T-helper 22 cell (primary cell): ENCODE results near the gene LIMK1.
"Not testable (repeated sequence)": the region's sequence is repeated elsewhere in the genome, so short reads cannot be mapped to it uniquely, and the experiment has no call there.

ENCODE experiments used
- DNase-seq: peaks from one replicate; pipeline ENCODE4 v3.0.0-alpha.2; 2020; ENCODE audit warnings: low read depth

The LIMK1 gene

GRCh38 chr7:74083117-74083876 is at the start of gene LIMK1:
Gene LIMK1 (plus strand): TSS chr7:74083804. CDS start chr7:74083991, 187 bp downstream.
- peak; percentile 70 for DNase-seq

GRCh38 chr7:74037609-74038008 is 46.0 kb upstream of the LIMK1 start:
- DNase-seq = no peak

DNA sequence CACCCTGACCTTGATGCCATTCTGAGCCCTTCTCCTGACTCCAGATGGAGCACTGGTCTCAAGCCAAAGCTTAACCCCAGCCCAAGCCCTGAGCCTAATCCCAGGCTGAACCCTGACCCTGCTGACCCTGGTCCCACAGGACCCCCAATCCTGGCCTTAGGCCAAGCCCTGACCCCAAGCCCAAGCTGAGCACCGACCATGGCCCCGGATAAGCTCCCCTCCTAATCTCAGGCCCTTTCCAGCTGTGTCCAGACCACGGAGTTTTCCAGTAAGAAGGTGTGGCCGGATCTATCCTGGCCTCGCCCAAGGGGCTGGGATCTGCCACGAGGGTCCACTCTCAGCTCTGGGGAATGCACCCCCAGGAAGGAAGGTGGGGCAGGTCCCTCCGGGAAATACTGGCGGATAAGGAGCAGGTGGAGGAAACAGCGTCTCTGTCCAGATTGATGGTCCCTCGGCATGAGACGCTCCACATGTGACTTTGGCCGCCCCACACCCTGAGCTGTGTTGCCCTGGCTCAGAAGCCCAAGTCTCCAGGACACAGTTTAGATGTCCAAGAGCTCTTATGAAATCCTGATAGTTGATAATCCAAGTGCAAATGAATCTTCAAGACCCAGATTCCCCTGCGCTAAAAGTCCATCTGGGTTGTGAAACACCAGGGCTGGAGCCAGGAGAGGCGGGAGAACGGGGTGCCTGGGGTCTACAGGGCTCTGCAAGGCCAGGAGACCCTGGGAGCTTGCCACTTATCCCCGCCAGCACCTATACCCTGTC is 45.2 kb upstream of the LIMK1 start:
- no peak for DNase-seq

DNA sequence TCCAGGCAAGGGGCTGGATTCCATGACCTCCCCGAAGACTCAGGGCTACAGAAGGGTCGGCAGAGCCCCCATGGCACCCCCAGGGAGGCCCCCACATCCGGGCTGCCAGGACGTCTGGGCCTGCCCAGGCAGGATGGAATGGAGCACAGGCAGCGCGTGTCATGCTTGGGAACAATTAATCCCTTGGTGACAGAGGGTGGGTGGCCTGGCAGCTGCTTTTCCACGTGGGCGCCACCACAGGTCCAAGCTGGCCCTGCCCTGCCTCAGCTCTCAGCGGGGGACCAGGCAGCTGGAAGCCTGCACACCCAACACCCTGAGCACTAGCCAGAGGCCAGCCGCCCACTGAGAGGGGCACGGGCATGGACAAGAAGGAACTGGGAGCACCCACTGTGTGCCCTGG is 44.3 kb upstream of the LIMK1 start:
- DNase-seq = no peak

- DNase-seq = no peak
These were observed 43.4 kb upstream of the LIMK1 start for GRCh38 chr7:74040101-74040790.

- DNase-seq = no peak
These were observed 42.6 kb upstream of the LIMK1 start for GRCh38 chr7:74040791-74041520.

DNA sequence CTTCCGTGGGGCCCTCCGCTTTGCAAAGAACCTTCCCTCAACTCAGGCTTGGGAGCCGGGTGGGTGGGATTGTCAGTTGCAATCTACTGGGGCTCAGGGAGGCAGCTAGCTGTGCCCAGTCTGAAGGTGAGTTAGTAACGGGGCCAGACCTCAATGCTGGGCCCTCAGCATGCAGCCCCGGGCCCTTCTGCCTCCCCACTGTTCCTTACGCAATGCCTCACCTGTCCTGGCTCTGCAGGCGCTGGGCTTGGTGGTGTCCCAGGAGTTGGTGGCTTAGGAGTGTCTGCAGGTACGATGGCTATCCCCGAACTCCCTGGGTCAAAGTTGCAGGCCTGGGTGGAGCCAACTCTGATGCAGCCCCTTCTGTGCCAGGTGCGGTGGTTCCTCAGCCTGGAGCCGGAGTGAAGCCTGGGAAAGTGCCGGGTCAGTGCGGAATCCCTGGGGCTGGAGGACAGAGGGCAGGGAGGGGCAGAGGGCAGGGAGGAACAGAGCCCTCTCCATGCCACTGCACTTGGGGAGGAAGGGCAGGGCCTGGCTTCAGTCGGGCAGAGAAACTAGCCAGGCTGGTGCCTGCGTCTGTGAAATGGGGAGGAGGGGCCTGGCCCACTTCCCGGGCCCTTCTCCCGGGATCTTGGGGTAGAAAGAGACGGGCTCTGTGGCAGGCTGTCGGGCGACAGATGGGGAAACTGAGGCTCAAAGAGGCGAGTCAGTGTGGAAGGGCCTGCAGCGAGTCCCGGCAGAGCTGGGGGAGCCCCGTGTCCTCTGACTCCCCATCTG is 40.7 kb upstream of the LIMK1 start:
- DNase-seq = no peak

DNA sequence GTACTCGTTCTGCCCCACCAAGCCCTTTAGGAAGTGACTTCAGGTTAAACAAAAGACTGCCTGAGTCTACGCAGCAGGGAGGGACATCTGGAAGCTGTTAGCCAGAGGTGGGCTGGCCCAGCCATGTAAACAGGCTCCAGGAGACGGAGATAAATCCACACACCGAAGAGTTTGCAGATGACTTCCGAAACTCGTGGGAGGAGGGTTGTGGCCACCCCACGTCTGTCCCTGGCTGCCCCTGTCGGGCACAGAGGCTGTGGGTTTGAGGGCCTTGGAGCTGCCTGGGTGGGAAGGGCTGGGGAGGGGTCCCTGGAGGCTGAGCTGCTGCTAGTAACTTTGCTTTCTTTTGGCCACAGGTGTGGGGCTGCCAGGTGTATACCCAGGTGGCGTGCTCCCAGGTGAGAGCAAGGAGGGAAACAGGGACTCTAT is 40.1 kb upstream of the LIMK1 start:
- DNase-seq = no peak

DNA sequence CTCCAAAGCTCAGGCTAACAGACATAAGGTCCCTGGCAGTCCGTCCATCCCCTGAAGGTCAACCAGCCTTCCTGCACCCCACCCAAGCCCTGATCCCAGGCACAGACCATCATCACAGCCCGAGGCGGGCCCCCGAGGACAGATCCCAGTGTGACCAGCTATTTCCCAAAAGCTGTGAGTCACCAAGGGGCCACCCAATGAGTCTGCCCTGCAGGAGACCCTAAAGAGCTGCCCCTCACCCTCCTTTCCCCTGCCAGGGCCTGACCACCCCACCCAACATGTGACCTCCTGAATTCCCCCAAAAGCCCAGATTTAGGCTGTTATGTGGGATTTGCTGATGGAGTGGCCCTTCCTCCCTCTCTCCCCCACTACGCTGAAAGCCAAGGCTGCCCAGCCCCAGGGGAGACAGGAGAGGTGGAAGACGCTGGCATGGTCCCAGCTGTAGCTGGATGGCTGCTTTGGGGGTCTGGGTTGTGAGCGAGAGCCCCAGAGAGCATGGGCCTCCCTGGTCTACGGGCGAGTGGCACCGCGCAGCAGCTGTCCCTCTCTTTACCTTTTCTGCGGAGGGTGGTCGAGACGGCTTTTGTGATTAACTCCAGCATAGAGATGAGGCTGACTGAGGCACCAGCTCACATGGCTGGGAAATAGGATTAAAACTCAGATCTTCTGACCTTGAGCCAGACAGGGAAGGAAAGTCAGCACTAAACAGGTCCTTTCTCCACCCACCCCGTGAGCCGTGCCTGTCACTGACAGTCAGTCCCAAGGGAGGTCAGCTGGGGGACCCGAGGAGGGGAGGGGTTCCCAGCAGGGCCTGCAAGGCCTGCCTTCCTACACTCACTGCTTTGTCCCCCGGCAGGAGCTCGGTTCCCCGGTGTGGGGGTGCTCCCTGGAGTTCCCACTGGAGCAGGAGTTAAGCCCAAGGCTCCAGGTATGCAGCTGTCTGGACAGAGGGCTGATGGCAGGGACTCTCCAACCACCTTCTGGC is 38.9 kb upstream of the LIMK1 start:
- DNase-seq = no peak

GRCh38 chr7:74046581-74046980 is 37.0 kb upstream of the LIMK1 start:
- DNase-seq = not testable (repeated sequence)

GRCh38 chr7:74047804-74048380 is 35.7 kb upstream of the LIMK1 start:
- no peak for DNase-seq

GRCh38 chr7:74048999-74049599 is 34.5 kb upstream of the LIMK1 start:
- DNase-seq = no peak

- DNase-seq = no peak
These were observed 33.4 kb upstream of the LIMK1 start for GRCh38 chr7:74049997-74050798.

- no peak for DNase-seq
These were observed 32.4 kb upstream of the LIMK1 start for GRCh38 chr7:74051193-74051592.

DNA sequence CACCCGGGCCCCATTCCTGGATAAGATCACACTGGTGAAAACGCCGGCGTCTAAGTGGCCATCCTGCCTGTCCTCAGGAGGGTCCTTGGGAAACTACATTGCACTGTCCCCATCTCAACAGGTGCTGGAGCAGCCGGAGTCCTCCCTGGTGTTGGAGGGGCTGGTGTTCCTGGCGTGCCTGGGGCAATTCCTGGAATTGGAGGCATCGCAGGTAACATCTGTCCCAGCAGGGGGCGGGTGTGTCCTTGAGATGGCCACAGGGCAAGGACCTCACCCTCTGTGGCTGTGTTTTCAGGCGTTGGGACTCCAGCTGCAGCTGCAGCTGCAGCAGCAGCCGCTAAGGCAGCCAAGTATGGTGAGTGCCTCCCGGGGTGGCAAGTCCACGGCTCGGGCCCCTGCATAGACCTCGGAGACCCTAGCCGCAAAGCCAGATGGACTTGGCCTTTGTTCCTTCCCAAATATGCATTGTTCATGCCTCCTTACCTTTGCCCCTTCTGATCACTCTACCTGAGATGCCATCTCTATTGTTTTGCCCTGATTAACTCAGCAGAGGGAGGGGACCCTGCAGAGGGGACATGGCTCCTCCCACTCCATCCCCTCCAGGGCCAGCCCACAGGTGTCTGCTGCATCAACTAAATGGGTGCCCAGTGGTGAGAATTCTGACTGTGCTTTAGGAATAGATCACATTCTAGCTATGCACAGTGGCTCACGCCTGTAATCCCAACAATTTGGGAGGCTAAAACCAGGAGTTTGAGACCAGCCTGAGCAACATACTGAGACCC is 31.8 kb upstream of the LIMK1 start:
- DNase-seq = no peak

DNA sequence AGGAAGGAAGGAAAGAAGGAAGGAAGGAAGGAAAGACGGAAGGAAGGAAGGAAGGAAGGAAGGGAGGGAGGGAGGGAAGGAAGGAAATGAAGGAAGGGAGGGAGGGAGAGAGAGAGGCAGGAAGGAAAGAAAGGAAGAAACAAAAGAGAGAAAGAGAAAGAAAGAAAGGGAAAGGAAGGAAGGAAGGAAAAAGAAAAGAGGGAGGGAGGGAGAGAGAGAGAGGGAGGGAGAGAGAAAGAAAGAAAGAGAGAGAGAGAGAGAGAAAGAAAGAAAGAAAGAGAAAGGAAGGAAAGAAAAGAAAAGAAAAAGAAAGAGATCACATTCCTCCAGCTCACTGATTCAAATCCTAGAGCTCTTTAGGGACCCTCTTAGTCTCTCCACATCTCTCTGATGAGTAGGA is 31.0 kb upstream of the LIMK1 start:
- DNase-seq = no peak

DNA sequence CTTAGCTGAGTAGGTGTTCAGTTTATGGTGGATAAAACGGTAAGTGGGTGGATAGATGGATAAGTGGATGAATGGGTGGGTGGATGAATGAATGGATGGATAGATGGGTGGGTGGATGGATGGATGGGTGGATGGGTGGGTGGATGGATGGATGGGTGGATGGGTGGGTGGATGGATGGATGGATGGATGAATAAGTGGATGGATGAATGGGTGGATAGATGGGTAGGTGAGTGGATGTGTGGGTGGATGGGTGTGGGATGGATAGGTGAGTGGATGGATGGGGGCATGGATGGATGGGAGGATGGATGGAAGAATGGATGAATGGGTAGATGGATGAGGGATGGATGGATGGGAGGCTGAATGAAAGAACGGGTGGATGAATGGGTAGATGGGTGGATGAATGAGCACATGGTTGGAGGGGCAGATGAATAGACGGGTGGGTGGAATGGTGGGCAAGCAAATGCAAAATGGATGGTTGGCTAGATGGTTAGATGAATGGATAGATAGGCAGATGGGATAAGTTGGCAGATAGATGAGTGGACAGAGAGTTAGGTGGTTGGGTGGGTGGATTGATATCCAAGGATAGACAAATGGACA is 29.9 kb upstream of the LIMK1 start:
- DNase-seq = no peak
